ENCODE results near the gene POLRMT. TPM values are rescaled to one million over a fixed set of nuclear protein-coding genes. Genes with fewer than 3 reads are reported as not detected.

The POLRMT gene
- total RNA-seq, 1 donor from 2014 or later: 68.4 TPM

Other genes starting within 250 kb of the POLRMT start
- 13.2 and 13.8 TPM in 2 replicates for gene C2CD4C, start 224.4 kb downstream of the POLRMT start, total RNA-seq
- gene SHC2, start 172.5 kb downstream of the POLRMT start, total RNA-seq: 159 TPM in 2 replicates
- 0.77 and 1.0 TPM in 2 replicates for gene MADCAM1, start 137.1 kb downstream of the POLRMT start, total RNA-seq
- gene TPGS1, start 126.0 kb downstream of the POLRMT start, total RNA-seq: 16.4 and 18.0 TPM in 2 replicates
- 96.9 and 100 TPM in 2 replicates for gene CDC34, start 101.8 kb downstream of the POLRMT start, total RNA-seq
- 0.31 TPM in 1 of 2 replicates, not detected in the other for gene GZMM, start 89.5 kb downstream of the POLRMT start, total RNA-seq
- gene BSG, start 60.9 kb downstream of the POLRMT start, total RNA-seq: 464 and 472 TPM in 2 replicates
- gene HCN2, start 43.7 kb downstream of the POLRMT start, total RNA-seq: 0.34 and 0.47 TPM in 2 replicates
- gene FGF22, start 6.3 kb upstream of the POLRMT start, total RNA-seq: 0.43 and 0.49 TPM in 2 replicates
- 37.3 and 39.2 TPM in 2 replicates for gene RNF126, start 29.7 kb upstream of the POLRMT start, total RNA-seq
- gene FSTL3, start 42.9 kb upstream of the POLRMT start, total RNA-seq: 13.8 and 14.4 TPM in 2 replicates
- not detected in 2 replicates for gene PRSS57, start 61.9 kb upstream of the POLRMT start, total RNA-seq
- gene PALM, start 75.4 kb upstream of the POLRMT start, total RNA-seq: 52.4 and 54.3 TPM in 2 replicates
- gene MISP, start 117.6 kb upstream of the POLRMT start, total RNA-seq: 1.1 and 2.5 TPM in 2 replicates
- gene PTBP1, start 163.9 kb upstream of the POLRMT start, total RNA-seq: 497 and 500 TPM in 2 replicates
- gene PLPPR3, start 188.4 kb upstream of the POLRMT start, total RNA-seq: 128 and 129 TPM in 2 replicates
- 4.8 and 5.1 TPM in 2 replicates for gene AZU1, start 194.3 kb upstream of the POLRMT start, total RNA-seq
- gene PRTN3, start 207.5 kb upstream of the POLRMT start, total RNA-seq: not detected in 2 replicates
- not detected in 2 replicates for gene ELANE, start 218.8 kb upstream of the POLRMT start, total RNA-seq
- 1.1 and 1.3 TPM in 2 replicates for gene CFD, start 226.1 kb upstream of the POLRMT start, total RNA-seq